PC-3 (cell line): ENCODE measurements around the gene CDH4. TPM values are rescaled to one million over a fixed set of nuclear protein-coding genes. Genes with fewer than 3 reads are reported as not detected.

Experiments used
- ATAC-seq: fragments of 200-7000 bp; cut with Tn5 transposase; 2 replicates; pipeline ENCODE4 v1.9.1; 2020; ENCODE audit warnings: mild to moderate bottlenecking, moderate library complexity
- BruUV-seq: library from RNA; stranded (reverse); fragments of 400-500 nt; replicated peaks from 2 replicates; lab custom pipeline; 2021; lab: Mats Ljungman, UMichigan
- CTCF ChIA-PET: fragments of 300-600 bp; sonication (Branson Sonifier 250); formaldehyde crosslinking; loops from one replicate; lab custom pipeline; 2022; ENCODE audit warnings: antibody characterized with exemption; lab: Charles Lee
- POLR2A ChIA-PET: fragments of 300-600 bp; sonication (Branson Sonifier 250); formaldehyde crosslinking; loops from one replicate; lab custom pipeline; 2022; ENCODE audit warnings: antibody characterized with exemption; ENCODE audit not compliant: unreplicated experiment; lab: Charles Lee
- DNase-seq: peaks from one replicate; pipeline ENCODE4 v3.0.0-alpha.2; 2015
- H2AFZ ChIP-seq: fragments of 300-600 bp; sonication (generic); 2 replicates; pipeline ENCODE4 v1.6.0; 2016; ENCODE audit warnings: antibody characterized with exemption, low read length
- H3F3A ChIP-seq: fragments of 300-600 bp; sonication (generic); one replicate; pipeline ENCODE4 v1.6.0; 2017; ENCODE audit warnings: antibody characterized with exemption, low read length, control low read depth, mild to moderate bottlenecking; ENCODE audit not compliant: unreplicated experiment
- H3K27ac ChIP-seq: fragments of 300-600 bp; sonication (generic); 2 replicates; pipeline ENCODE4 v1.5.1; 2016; ENCODE audit warnings: mild to moderate bottlenecking, low read length
- H3K27me3 ChIP-seq: fragments of 300-600 bp; sonication (generic); 2 replicates; pipeline ENCODE4 v1.6.1; 2016; ENCODE audit warnings: low read length, mixed read lengths
- H3K36me3 ChIP-seq: fragments of 300-600 bp; sonication (generic); 2 replicates; pipeline ENCODE4 v1.6.1; 2016; ENCODE audit warnings: low read depth, mixed run types, low read length, mixed read lengths
- H3K4me1 ChIP-seq: fragments of 300-600 bp; sonication (generic); 2 replicates; pipeline ENCODE4 v1.5.1; 2016; ENCODE audit warnings: low read length; ENCODE audit not compliant: insufficient read depth
- H3K4me2 ChIP-seq: fragments of 300-600 bp; sonication (generic); 2 replicates; pipeline ENCODE4 v1.6.0; 2016; ENCODE audit warnings: low read length
- H3K4me3 ChIP-seq: fragments of 300-600 bp; sonication (generic); 2 replicates; pipeline ENCODE4 v1.5.1; 2016; ENCODE audit warnings: mild to moderate bottlenecking, low read length, mixed read lengths
- H3K79me2 ChIP-seq: fragments of 300-600 bp; sonication (generic); 2 replicates; pipeline ENCODE4 v1.6.1; 2017; ENCODE audit warnings: low read length, mixed read lengths
- H3K9ac ChIP-seq: fragments of 300-600 bp; sonication (generic); 2 replicates; pipeline ENCODE4 v1.6.0; 2016; ENCODE audit warnings: mild to moderate bottlenecking, low read length
- H3K9me2 ChIP-seq: fragments of 300-600 bp; sonication (generic); replicated peaks from 2 replicates; pipeline ENCODE4 v1.6.1; 2016; ENCODE audit warnings: mixed run types, low read length, mixed read lengths
- H3K9me3 ChIP-seq: fragments of 300-600 bp; sonication (generic); 2 replicates; pipeline ENCODE4 v1.6.1; 2016; ENCODE audit warnings: low read length, mixed read lengths
- H4K20me1 ChIP-seq: fragments of 300-600 bp; sonication (generic); 2 replicates; pipeline ENCODE4 v1.6.1; 2016; ENCODE audit warnings: low read length, mixed read lengths
- CTCF ChIP-seq: fragments of 300-600 bp; sonication (generic); conservative IDR thresholded peaks from 2 replicates; pipeline ENCODE4 v1.5.1; 2017; ENCODE audit warnings: antibody characterized with exemption, low read depth, mild to moderate bottlenecking, low read length
- EZH2 ChIP-seq: fragments of 300-600 bp; sonication (generic); IDR thresholded peaks from one replicate; pipeline ENCODE4 v1.6.1; 2017; ENCODE audit warnings: antibody characterized with exemption, mild to moderate bottlenecking, low read length; ENCODE audit not compliant: unreplicated experiment
- EZH2phosphoT487 ChIP-seq: fragments of 300-600 bp; sonication (generic); IDR thresholded peaks from 2 replicates; pipeline ENCODE4 v1.6.1; 2018; ENCODE audit warnings: mild to moderate bottlenecking, antibody characterized with exemption, low read length, borderline replicate concordance
- intact Hi-C: fragments of 100-400 bp; cut with micrococcal nuclease; formaldehyde crosslinking; loops from 2 replicates; pipeline ENCODE4 v1.9.0; 2023
- total RNA-seq: library from RNA; depleted of rRNA; stranded (reverse); fragments of >200 nt; gene quantifications from 2 replicates; pipeline ENCODE4 v1.2.3, GENCODE V29; 2014

The CDH4 gene
- total RNA-seq, 1 experiment from 2014 or later = not detected

DNA sequence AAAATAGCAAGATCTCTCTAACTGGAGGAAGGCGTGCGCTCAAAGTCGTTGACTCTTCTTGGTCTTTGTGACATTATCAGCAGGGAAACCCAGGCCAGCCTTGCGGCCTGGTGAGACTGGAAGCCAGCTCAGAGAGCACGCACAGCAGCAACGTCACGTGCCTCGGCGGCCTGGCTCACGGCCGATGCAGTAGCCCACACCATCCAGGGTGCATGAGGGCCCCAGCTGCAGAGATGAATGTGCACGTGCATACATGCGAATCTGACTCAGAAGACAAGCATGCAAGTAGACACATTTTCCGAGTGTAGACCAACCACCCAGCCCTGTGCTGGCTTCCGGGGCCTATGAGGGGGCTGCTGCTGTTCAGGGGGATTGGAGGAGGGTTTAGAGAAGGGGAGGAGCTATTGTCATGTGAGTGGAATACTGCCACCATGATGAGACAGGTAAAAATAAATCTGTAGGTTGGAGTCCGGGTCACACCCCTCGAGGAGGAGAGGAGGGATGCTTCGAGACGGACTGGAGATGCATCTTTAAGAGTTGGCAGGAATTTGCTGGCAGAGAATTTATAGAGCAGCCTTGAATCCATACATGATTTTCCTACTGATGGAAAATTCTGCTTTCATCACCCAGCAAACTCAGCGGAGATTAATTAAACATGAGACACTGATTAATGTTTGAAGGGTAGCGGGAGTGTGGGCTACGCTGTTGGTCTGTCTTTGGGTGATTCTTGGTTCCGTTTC, 388.2 kb downstream of the CDH4 start:
- Histone ChIP-seq H3K9me3 (no peaks in the 10 kb centered on the region), H3K79me2 (no peaks in the 10 kb centered on the region), H3K27me3 (peaks cover 72% of the 10 kb centered on the region), H3K4me2 (no peak overlapping the region), H3K27ac (no peak overlapping the region), H3K4me3 (no peak overlapping the region), H3F3A (no peaks in the 10 kb centered on the region), H3K9me2 (no peaks in the 10 kb centered on the region), H4K20me1 (no peaks in the 10 kb centered on the region), H3K4me1 (no peaks in the 10 kb centered on the region), H3K36me3 (no peaks in the 10 kb centered on the region), H2AFZ (no peak overlapping the region), H3K9ac (no peak overlapping the region)
- intact Hi-C loops = no loop called here
- DNase-seq (no peak), ATAC-seq (no peak)
- POLR2A ChIA-PET = no interaction called here
- no TSS peak for BruUV-seq
- CTCF ChIA-PET = no interaction called here
- TF ChIP-seq EZH2 (no peak), EZH2phosphoT487 (no peak), CTCF (no peak)

DNA sequence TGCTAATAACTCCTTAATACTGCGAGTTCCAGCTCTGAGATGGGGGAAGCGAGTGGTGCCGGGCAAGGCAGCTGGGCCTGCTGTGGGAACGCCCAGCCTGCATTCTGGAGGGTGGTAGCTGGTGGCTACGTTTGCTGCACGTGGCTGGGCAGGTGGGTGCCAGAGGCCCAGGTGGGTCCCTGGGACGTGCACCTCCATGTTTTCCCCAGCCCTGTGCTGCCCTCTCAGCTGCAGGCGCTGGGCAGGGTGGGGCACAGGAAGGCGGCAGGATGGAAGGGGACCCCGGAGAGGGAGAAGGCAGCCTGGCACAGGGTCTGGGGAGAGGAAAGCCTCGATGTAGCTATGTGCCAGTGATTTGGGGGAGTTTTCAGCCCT, 388.8 kb downstream of the CDH4 start:
- H3K79me2 ChIP-seq = no peaks in the 10 kb centered on the region
- no peaks in the 10 kb centered on the region for H3K9me2 ChIP-seq
- H3K9ac ChIP-seq = no peak overlapping the region
- TF ChIP-seq EZH2 (no peak), EZH2phosphoT487 (no peak), CTCF (no peak)
- H3F3A ChIP-seq = no peaks in the 10 kb centered on the region
- no peak overlapping the region for H2AFZ ChIP-seq
- no peak overlapping the region for H3K4me3 ChIP-seq
- ChIA-PET POLR2A (no interaction called here), CTCF (no interaction called here)
- H3K27me3 ChIP-seq = peaks cover 71% of the 10 kb centered on the region
- no peaks in the 10 kb centered on the region for H3K36me3 ChIP-seq
- no TSS peak for BruUV-seq
- H4K20me1 ChIP-seq = no peaks in the 10 kb centered on the region
- intact Hi-C loops = no loop called here
- H3K27ac ChIP-seq = no peak overlapping the region
- ATAC-seq = no peak
- no peak overlapping the region for H3K4me2 ChIP-seq
- no peaks in the 10 kb centered on the region for H3K4me1 ChIP-seq
- no peaks in the 10 kb centered on the region for H3K9me3 ChIP-seq
- DNase-seq = no peak

GRCh38 chr20:61643656-61644377, 391.8 kb downstream of the CDH4 start:
- ATAC-seq = no peak
- ChIA-PET CTCF (no interaction called here), POLR2A (no interaction called here)
- Histone ChIP-seq H2AFZ (no peak overlapping the region), H3F3A (no peaks in the 10 kb centered on the region), H4K20me1 (no peaks in the 10 kb centered on the region), H3K9ac (no peak overlapping the region), H3K4me3 (no peak overlapping the region), H3K9me2 (no peaks in the 10 kb centered on the region), H3K27ac (no peak overlapping the region), H3K4me1 (no peaks in the 10 kb centered on the region), H3K9me3 (no peaks in the 10 kb centered on the region), H3K27me3 (peaks cover 70% of the 10 kb centered on the region), H3K79me2 (no peaks in the 10 kb centered on the region), H3K36me3 (no peaks in the 10 kb centered on the region), H3K4me2 (no peak overlapping the region)
- BruUV-seq = no TSS peak
- intact Hi-C loops = no loop called here
- no peak for TF ChIP-seq EZH2phosphoT487
- no peak for TF ChIP-seq EZH2
- TF ChIP-seq CTCF = no peak
- no peak for DNase-seq
